Panc1 (cell line): ENCODE results near the gene TAS1R2.

Source experiments
- CTCF ChIP-seq: fragments of 450-650 bp; IDR thresholded peaks from 2 replicates; pipeline ENCODE4 v1.5.1; 2017; ENCODE audit warnings: mild to moderate bottlenecking
- POLR2AphosphoS5 ChIP-seq: IDR thresholded peaks from 2 replicates; pipeline ENCODE4 v1.6.1; 2012; ENCODE audit warnings: mild to moderate bottlenecking, low read depth, low read length, moderate library complexity
- SIN3A ChIP-seq: IDR thresholded peaks from 2 replicates; pipeline ENCODE4 v1.6.1; 2012; ENCODE audit warnings: low read depth, mild to moderate bottlenecking, low read length, moderate library complexity, borderline replicate concordance; ENCODE audit not compliant: insufficient read depth
- TCF7L2 ChIP-seq: IDR thresholded peaks from 2 replicates; pipeline ENCODE4 v1.6.1; 2011; ENCODE audit warnings: mild to moderate bottlenecking, low read depth, low read length, inconsistent platforms
- TF ChIP-seq, protein P1 (sequence below), 2 experiments: IDR thresholded peaks; 2 replicates each; pipeline ENCODE4 v1.6.1; 2011 to 2012; ENCODE audit warnings: low read depth in 2 of 2, control low read depth in 1 of 2, low read length in 1 of 2, mild to moderate bottlenecking in 1 of 2, moderate library complexity in 1 of 2; ENCODE audit not compliant: insufficient read depth in 1 of 2

- no peak for TF ChIP-seq TCF7L2
- TF ChIP-seq CTCF: no peak
- TF ChIP-seq, protein P1, sequence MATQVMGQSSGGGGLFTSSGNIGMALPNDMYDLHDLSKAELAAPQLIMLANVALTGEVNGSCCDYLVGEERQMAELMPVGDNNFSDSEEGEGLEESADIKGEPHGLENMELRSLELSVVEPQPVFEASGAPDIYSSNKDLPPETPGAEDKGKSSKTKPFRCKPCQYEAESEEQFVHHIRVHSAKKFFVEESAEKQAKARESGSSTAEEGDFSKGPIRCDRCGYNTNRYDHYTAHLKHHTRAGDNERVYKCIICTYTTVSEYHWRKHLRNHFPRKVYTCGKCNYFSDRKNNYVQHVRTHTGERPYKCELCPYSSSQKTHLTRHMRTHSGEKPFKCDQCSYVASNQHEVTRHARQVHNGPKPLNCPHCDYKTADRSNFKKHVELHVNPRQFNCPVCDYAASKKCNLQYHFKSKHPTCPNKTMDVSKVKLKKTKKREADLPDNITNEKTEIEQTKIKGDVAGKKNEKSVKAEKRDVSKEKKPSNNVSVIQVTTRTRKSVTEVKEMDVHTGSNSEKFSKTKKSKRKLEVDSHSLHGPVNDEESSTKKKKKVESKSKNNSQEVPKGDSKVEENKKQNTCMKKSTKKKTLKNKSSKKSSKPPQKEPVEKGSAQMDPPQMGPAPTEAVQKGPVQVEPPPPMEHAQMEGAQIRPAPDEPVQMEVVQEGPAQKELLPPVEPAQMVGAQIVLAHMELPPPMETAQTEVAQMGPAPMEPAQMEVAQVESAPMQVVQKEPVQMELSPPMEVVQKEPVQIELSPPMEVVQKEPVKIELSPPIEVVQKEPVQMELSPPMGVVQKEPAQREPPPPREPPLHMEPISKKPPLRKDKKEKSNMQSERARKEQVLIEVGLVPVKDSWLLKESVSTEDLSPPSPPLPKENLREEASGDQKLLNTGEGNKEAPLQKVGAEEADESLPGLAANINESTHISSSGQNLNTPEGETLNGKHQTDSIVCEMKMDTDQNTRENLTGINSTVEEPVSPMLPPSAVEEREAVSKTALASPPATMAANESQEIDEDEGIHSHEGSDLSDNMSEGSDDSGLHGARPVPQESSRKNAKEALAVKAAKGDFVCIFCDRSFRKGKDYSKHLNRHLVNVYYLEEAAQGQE (IDR thresholded peaks at IDR 0.05; ENCODE audit: insufficient read depth in 1 of 2, low read depth in 2 of 2, low read length in 1 of 2): no peak
- no peak for TF ChIP-seq POLR2AphosphoS5
- no peak for TF ChIP-seq SIN3A
Observed at GRCh38 chr1:18868354-18868753, 8.9 kb upstream of the TAS1R2 start.
